HG03558 (cell line): ENCODE data around the gene OPALIN.

Source experiments
- ATAC-seq: cut with Tn5 transposase; IDR thresholded peaks from one replicate; pipeline ENCODE4 v1.9.1; 2021; ENCODE audit warnings: moderate number of reproducible peaks; ENCODE audit not compliant: unreplicated experiment; ENCODE audit errors: extremely low read depth

Gene OPALIN

GRCh38 chr10:96374985-96375830, 16.4 kb upstream of the OPALIN start:
- ATAC-seq, result no peak

DNA sequence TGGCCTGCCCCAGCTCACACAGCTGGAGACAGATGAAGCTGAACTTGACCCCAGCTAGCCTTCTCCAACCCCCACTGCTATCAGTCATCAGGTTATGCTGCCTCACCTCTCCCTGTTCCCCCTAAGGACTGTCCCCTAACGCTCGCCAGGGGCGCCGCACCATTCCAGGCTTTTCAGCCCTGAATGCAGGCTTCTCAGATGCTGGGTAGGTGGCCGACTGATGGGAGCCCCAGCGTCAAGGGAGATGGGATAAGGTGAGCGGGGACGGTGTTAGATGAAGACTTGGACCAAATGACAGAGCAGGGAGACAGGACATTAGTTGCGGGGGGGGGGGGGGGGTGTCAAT, 15.8 kb upstream of the OPALIN start:
- no peak for ATAC-seq

- ATAC-seq, result no peak
Observed at GRCh38 chr10:96374004-96374403, 15.2 kb upstream of the OPALIN start.

DNA sequence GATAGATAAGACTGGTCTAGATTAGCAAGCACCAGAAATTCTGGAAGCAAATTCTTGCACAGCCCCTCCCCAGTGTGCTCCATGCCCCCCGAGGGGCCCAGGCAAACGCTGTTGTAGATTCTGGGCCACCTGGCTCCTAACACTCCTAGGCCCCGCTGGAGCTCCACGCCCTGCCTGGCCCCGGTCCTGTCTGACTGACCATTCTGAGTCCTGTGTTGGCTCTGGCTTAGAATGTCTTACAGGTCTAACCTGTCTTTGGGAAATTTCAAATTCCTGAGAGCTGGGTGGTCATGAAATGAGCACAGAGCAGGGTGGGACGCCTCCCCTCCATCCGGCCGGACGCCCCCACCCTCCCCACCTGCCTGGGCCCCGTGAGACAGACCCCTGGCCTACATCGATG, 12.6 kb upstream of the OPALIN start:
- no peak for ATAC-seq

DNA sequence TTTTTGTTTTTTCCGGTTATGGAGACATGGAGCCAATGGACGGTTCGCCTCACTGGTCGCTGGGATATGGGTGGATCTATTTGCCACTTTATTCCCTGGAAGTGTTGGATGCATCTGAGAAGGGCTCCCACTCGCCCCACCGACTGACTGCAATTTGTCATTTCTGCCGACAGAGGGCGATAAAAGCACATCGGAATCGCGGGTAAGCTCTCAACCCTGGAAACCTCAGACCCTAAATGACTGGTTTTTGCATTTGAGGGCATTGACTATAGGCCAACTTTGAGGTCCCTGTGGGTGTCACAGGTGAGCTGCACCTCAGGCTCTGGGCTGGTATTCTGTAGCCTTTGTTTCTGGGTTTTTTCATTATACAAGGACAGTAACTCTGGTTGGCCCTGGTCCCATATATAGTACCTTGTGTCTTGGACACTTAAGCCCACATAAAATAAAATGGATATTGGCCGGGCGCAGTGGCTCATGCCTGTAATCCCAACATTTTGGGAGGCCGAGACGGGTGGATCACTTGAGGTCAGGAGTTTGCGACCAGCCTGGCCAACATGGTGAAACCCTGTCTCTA, 11.9 kb upstream of the OPALIN start:
- no peak for ATAC-seq

- ATAC-seq, result no peak
Observed at GRCh38 chr10:96369890-96370583, 11.2 kb upstream of the OPALIN start.

- ATAC-seq, result no peak
Observed at GRCh38 chr10:96368971-96369370, 10.2 kb upstream of the OPALIN start.

GRCh38 chr10:96367470-96367869, 8.7 kb upstream of the OPALIN start:
- ATAC-seq, result no peak

DNA sequence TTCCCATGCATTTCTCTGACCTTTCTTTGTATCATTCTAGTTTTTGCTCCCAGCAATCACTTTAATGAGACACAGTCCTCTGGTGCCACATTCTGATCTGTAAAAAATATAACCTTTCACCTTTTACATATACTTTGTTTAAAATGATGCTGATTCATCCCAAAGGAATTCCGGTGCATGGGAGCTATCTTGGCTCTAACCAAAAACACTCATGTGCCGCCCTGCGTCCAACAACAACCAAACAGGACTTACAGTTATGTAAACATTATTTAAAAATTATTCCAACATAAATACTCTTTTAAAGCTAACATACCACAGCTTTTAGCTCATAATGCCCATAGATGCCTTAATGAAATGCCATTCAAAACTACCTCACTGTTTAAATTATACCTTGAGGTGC, 7.7 kb upstream of the OPALIN start:
- no peak for ATAC-seq

DNA sequence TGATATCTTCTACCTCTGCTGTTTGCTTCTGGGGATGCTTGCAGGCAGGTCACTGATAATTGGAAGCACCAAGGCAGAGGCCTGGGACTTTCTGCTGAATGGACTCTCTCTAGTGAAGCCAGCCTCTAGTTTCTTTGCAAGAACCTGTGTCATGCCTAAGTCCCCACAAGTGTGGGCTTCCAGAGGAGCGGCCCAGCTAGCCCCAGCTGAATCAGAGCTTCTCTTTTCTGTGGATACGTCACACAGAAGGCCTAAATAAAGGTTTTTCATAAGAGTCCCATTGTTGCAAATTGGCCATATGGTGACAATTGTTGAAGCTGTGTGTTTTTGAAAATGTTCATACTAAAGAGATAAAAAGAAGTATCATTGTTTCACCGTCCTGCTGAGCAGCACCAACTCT, 6.8 kb upstream of the OPALIN start:
- ATAC-seq, result no peak

DNA sequence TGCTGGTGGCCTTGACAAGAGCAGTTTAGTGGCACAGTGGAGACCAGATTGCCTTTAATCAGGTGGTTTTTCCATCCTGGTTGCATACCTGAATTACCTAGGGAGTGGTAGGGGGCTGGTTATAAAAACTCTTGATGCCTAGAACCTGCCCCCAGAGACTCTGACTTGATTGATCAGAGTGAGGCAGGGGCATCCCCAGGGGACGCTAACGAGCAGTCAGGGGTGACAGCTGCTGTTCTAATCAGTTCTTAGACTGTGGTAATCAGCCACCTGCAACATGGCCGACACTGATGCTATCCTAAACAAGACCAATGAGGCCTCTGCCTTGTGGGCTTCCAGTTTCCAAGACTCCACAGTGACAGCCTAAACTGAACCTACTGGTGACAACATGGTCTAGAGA, 2.0 kb upstream of the OPALIN start:
- no peak for ATAC-seq

- no peak for ATAC-seq
Observed at GRCh38 chr10:96360331-96360730, 1.5 kb upstream of the OPALIN start.

- ATAC-seq, result no peak
Observed at GRCh38 chr10:96359616-96360015, 814 bp upstream of the OPALIN start.

DNA sequence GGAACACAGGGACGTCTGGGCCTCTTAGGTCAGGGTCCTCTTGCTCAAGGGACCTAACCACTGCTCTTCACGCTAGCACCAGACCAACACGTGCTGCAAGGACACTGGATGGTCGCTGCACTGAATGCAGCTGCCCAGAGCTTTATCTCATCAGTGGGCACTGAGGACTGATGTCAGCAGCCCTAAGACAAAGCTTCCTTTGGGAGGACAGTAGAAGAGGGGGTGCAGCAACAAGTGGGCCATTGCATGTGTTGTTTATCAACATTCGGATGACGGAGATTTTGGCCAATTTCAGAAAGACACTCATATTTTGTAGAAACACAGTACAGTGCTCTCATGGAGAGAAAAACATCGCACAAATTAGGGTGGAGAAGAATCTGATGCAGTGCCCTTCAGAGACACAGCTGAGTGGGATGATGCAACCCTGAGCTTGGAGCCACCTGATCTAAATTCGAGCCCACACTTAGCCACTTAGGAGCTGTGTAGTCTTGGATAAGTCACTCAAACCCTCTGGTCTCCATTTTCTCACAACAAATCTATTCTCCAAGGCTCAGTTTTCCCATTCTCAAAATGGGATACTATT, 1.7 kb downstream of the OPALIN start:
- no peak for ATAC-seq

DNA sequence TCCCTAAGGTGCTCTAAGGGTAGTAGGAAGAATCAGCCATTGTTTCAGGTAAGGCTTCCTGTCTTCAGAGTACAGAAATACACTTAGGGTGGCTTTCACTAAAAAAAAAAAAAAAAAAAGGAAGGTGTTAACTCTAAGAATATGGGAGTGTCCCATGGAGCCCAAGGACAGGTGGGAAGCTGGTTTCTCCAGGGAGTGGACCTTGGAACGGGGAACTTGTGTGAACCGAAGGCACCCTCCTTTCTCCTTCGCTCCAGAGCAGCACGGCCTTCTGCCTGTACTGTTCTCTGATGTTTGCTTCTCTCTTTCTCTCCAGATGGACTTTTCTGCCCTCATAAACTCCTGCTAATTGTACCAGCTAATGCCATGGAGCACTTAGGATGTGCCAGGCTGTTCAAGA, 6.2 kb downstream of the OPALIN start:
- no peak for ATAC-seq

DNA sequence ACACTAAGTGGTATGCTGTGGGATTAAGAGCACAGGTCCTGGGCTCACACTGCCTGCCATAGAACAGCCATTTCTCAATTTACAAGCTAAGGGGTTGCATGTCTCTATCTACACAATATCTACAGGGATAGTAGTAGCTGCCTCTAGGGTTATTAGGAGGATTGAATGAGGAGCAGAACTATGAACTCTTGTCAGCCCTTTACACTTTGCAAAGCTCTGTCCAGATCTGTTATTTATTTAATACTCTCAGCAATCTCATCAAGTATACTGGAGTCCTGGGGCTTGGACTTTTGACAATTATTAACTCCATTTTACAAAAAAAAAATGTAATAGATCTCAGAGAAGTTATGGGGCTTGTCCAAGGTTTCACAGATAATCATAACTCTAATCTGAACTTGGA, 6.8 kb downstream of the OPALIN start:
- ATAC-seq, result no peak

GRCh38 chr10:96346295-96346694, 12.5 kb downstream of the OPALIN start:
- ATAC-seq, result no peak

GRCh38 chr10:96345222-96345621, 13.6 kb downstream of the OPALIN start:
- ATAC-seq, result no peak

DNA sequence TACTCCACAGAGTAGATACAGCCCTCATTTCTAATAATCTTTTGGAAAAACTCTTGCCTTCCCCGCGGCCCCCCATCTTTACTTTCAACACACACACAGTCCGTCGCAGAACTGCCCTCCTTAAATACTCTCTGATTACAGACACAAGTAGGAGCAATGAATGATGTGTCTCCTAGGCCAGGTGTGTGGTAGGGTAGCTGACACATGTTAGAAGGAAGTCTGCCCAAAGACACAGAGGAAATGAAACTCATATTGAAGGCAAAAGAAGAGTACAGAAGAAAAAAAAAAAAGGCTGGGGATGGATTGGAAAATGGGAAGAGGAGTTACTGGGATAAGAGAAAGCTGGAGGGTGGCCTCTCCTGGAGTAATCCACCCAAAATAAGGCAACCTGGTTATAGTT, 14.6 kb downstream of the OPALIN start:
- ATAC-seq, result no peak

DNA sequence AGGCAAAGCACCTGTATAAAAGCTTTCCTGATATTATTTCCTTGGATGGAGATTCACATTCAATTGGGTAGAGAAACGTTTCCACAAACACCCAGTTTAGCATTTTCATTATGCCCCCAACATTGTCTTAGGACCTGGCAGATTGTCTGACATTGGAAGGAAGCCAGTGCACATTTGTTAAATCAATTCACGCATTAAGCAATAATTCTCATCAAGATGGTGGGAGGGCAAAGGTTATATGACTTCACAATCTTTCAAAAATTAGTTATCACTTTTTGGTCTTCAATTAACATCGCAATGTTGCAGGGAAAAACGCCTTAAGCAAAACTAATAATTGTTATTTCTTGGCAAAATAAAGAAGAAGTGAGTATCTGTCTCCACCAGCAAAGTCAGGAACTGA, 16.4 kb downstream of the OPALIN start:
- ATAC-seq, result no peak
